HepG2 (cell line): ENCODE measurements around the gene SLIT3. TPM values are rescaled to one million over a fixed set of nuclear protein-coding genes. Genes with fewer than 3 reads are reported as not detected.
A peak's percentile ranks its signal among the peaks of the same experiment; 100 is the strongest.

ENCODE experiments used
- ATAC-seq: fragments of 200-7000 bp; cut with Tn5 transposase; 3 replicates; pipeline ENCODE4 v1.9.1; 2020; ENCODE audit warnings: mild to moderate bottlenecking, moderate library complexity
- BruUV-seq: library from RNA; stranded (reverse); fragments of 400-500 nt; replicated peaks from 2 replicates; lab custom pipeline; 2021; lab: Mats Ljungman, UMichigan
- CTCF ChIA-PET: fragments of 300-600 bp; formaldehyde crosslinking; extraction: SDS; loops from one replicate; lab custom pipeline; 2021; ENCODE audit warnings: low total read pairs, inconsistent platforms, low intra/inter-chr PET ratio; lab: Yijun Ruan, JAX
- POLR2A ChIA-PET: fragments of 350-600 bp; sonication (Branson Sonifier 250); formaldehyde crosslinking; loops from one replicate; lab custom pipeline; 2020; ENCODE audit warnings: antibody characterized with exemption, inconsistent platforms; lab: Yijun Ruan, JAX
- DNase-seq: peaks from one replicate; pipeline ENCODE4 v3.0.0-alpha.2; 2015; ENCODE audit warnings: low spot score
- FAIRE-seq: peaks from 3 replicates; lab custom pipeline; 2011; peaks lifted over from hg19 to GRCh38; lab: Jason Lieb, UNC
- H2AFZ ChIP-seq: one replicate; pipeline ENCODE4 v1.6.1; 2011; ENCODE audit warnings: low read length, inconsistent platforms
- H3K27ac ChIP-seq: fragments of 300-600 bp; 3 replicates; pipeline ENCODE4 v1.8.0; 2011; ENCODE audit warnings: mixed run types, mild to moderate bottlenecking, mixed read lengths, low read length, inconsistent platforms; ENCODE audit not compliant: insufficient read depth; ENCODE audit errors: extremely low read length
- H3K27me3 ChIP-seq, 2 experiments: fragments of 200-600 bp in 1 of 2; 2 replicates in 1 of 2; 3 replicates in 1 of 2; pipeline versions ENCODE4 v1.6.0 to v1.8.0; 2011; ENCODE audit warnings: low read length in 2 of 2, mild to moderate bottlenecking in 2 of 2, moderate library complexity in 2 of 2, inconsistent platforms in 1 of 2; ENCODE audit not compliant: insufficient read depth in 2 of 2, control insufficient read depth in 1 of 2
- H3K36me3 ChIP-seq, 2 experiments: fragments of 200-600 bp in 1 of 2; replicated peaks in 1 of 2; 2 replicates in 1 of 2; 3 replicates in 1 of 2; pipeline versions ENCODE4 v1.5.1 to v1.8.0; 2011; ENCODE audit warnings: low read length in 2 of 2, inconsistent platforms in 1 of 2; ENCODE audit not compliant: insufficient read depth in 2 of 2, control insufficient read depth in 1 of 2
- H3K4me1 ChIP-seq: 2 replicates; pipeline ENCODE4 v1.5.1; 2012; ENCODE audit warnings: low read length, inconsistent platforms; ENCODE audit not compliant: insufficient read depth
- H3K4me2 ChIP-seq: 2 replicates; pipeline ENCODE4 v1.6.0; 2011; ENCODE audit warnings: low read depth, low read length, inconsistent platforms
- H3K4me3 ChIP-seq, 3 experiments: fragments of 200-600 bp in 1 of 3; sonication (generic), shearing (Covaris generic) in 1 of 3; replicated peaks in 1 of 3; 2 replicates each; pipeline ENCODE4 v1.5.1; 2011 to 2016; ENCODE audit warnings: low read length in 3 of 3, inconsistent platforms in 2 of 3, low read depth in 2 of 3, mild to moderate bottlenecking in 2 of 3, control low read depth in 1 of 3, mixed read lengths in 1 of 3; ENCODE audit not compliant: insufficient read depth in 1 of 3
- H3K79me2 ChIP-seq: one replicate; pipeline ENCODE4 v1.6.1; 2011; ENCODE audit warnings: low read length, inconsistent platforms; ENCODE audit not compliant: insufficient read depth
- H3K9ac ChIP-seq: 2 replicates; pipeline ENCODE4 v1.6.0; 2011; ENCODE audit warnings: mild to moderate bottlenecking, low read depth, low read length, inconsistent platforms; ENCODE audit not compliant: insufficient read depth
- H3K9me3 ChIP-seq: 2 replicates; pipeline ENCODE4 v1.5.1; 2012; ENCODE audit warnings: mild to moderate bottlenecking, low read length
- H4K20me1 ChIP-seq: 2 replicates; pipeline ENCODE4 v1.6.0; 2011; ENCODE audit warnings: inconsistent platforms, mild to moderate bottlenecking, low read length, moderate library complexity; ENCODE audit not compliant: insufficient read depth
- ARHGAP35 ChIP-seq: sonication (generic); formaldehyde crosslinking; IDR thresholded peaks from 2 replicates; pipeline ENCODE4 v1.9.0; 2022; ENCODE audit warnings: mild to moderate bottlenecking, inconsistent platforms, moderate library complexity, missing genetic modification reagents, borderline replicate concordance
- CHCHD3 ChIP-seq: sonication (generic); formaldehyde crosslinking; IDR thresholded peaks from 2 replicates; pipeline ENCODE4 v1.8.0; 2022; ENCODE audit warnings: mild to moderate bottlenecking, missing genetic modification reagents, moderate library complexity
- HNF4A ChIP-seq: sonication (generic); formaldehyde crosslinking; IDR thresholded peaks from 2 replicates; pipeline ENCODE4 v1.4.0; 2020; ENCODE audit warnings: missing genetic modification reagents
- HNRNPK ChIP-seq: fragments of 200-400 bp; formaldehyde crosslinking; IDR thresholded peaks from 2 replicates; pipeline ENCODE4 v1.6.1; 2018; ENCODE audit warnings: low read length, low read depth, moderate library complexity, mild to moderate bottlenecking; ENCODE audit not compliant: poor library complexity, severe bottlenecking
- KDM1A ChIP-seq: IDR thresholded peaks from 2 replicates; pipeline ENCODE4 v1.6.1; 2016; ENCODE audit warnings: missing compliant biosample characterization
- KMT2A ChIP-seq: sonication (generic); formaldehyde crosslinking; IDR thresholded peaks from 2 replicates; pipeline ENCODE4 v1.4.0; 2020; ENCODE audit warnings: missing genetic modification reagents
- MEIS2 ChIP-seq: sonication (generic); formaldehyde crosslinking; IDR thresholded peaks from 2 replicates; pipeline ENCODE4 v1.9.0; 2021; ENCODE audit warnings: mild to moderate bottlenecking, missing genetic modification reagents
- MTF2 ChIP-seq: sonication (generic); formaldehyde crosslinking; IDR thresholded peaks from 2 replicates; pipeline ENCODE4 v1.5.0; 2020; ENCODE audit warnings: missing genetic modification reagents, borderline replicate concordance
- REL ChIP-seq: sonication (generic); formaldehyde crosslinking; conservative IDR thresholded peaks from 2 replicates; pipeline ENCODE4 v1.8.0; 2022; ENCODE audit warnings: mild to moderate bottlenecking, missing genetic modification reagents, moderate library complexity
- REXO4 ChIP-seq: sonication (generic); formaldehyde crosslinking; IDR thresholded peaks from 2 replicates; pipeline ENCODE4 v1.8.0; 2022; ENCODE audit warnings: missing genetic modification reagents, mild to moderate bottlenecking, borderline replicate concordance
- SAP130 ChIP-seq: IDR thresholded peaks from 2 replicates; pipeline ENCODE4 v1.6.1; 2016; ENCODE audit warnings: low read depth
- SMAD1 ChIP-seq: sonication (generic); formaldehyde crosslinking; IDR thresholded peaks from 2 replicates; pipeline ENCODE4 v1.4.0; 2020; ENCODE audit warnings: missing genetic modification reagents, low read depth, mild to moderate bottlenecking, borderline replicate concordance
- STAT5B ChIP-seq: sonication (generic); formaldehyde crosslinking; IDR thresholded peaks from 2 replicates; pipeline ENCODE4 v1.4.0; 2020; ENCODE audit warnings: missing genetic modification reagents
- ZNF747 ChIP-seq: sonication (generic); formaldehyde crosslinking; IDR thresholded peaks from 2 replicates; pipeline ENCODE4 v1.8.1; 2023; ENCODE audit warnings: missing genetic modification reagents, mild to moderate bottlenecking, borderline replicate concordance
- ZSCAN31 ChIP-seq: sonication (generic); formaldehyde crosslinking; IDR thresholded peaks from 2 replicates; pipeline ENCODE4 v1.5.0; 2020; ENCODE audit warnings: low read depth, mild to moderate bottlenecking, missing genetic modification reagents
- WGBS: methylation state at CpG from one replicate; pipeline ENCODE4 v1.1.6; 2017; ENCODE audit warnings: low lambda C conversion rate; 5-methylcytosine and 5-hydroxymethylcytosine counted together
- in situ Hi-C: cut with HindIII; loops from 2 replicates; pipeline ENCODE4 v1.10.0; 2017; ENCODE audit warnings: low pct_unique_long_range_greater_than_20kb; ENCODE audit not compliant: extremely low pct_ligation_motif_present
- intact Hi-C: fragments of 100-400 bp; cut with micrococcal nuclease; formaldehyde crosslinking; loops from one replicate; pipeline ENCODE4 v1.10.0; 2022; ENCODE audit not compliant: unreplicated experiment
- polyA plus RNA-seq, 8 experiments: library from polyadenylated mRNA; depleted of rRNA in 3 of 8; stranded (reverse) in 7 of 8; unstranded in 1 of 8; fragments of >200 nt; fragmentation: Illumina TruSeq in 4 of 8; extraction: Trizol in 4 of 8; gene quantifications; 2 replicates each; pipeline versions ENCODE4 v1.2.1 to v1.2.3, GENCODE V29; 2011 to 2016; ENCODE audit warnings: low read depth in 4 of 8, missing spikeins in 1 of 8, mixed read lengths in 1 of 8; ENCODE audit not compliant: insufficient read depth in 1 of 8
- total RNA-seq, 5 experiments: library from RNA; depleted of rRNA; stranded (reverse); fragments of >200 nt; fragmentation: Illumina TruSeq; extraction: Trizol; gene quantifications; 2 replicates each; pipeline ENCODE4 v1.2.3, GENCODE V29; 2016; ENCODE audit warnings: low read depth in 1 of 5
- TF ChIP-seq, protein P1 (sequence below): sonication (generic); formaldehyde crosslinking; IDR thresholded peaks from 2 replicates; pipeline ENCODE4 v1.4.0; 2020; ENCODE audit warnings: missing genetic modification reagents, borderline replicate concordance

The SLIT3 gene
- total and polyA plus RNA-seq, 2 of the 13 experiments (the other 11 are each of a cell fraction or from before 2014, with no cell fraction given) = not detected

DNA sequence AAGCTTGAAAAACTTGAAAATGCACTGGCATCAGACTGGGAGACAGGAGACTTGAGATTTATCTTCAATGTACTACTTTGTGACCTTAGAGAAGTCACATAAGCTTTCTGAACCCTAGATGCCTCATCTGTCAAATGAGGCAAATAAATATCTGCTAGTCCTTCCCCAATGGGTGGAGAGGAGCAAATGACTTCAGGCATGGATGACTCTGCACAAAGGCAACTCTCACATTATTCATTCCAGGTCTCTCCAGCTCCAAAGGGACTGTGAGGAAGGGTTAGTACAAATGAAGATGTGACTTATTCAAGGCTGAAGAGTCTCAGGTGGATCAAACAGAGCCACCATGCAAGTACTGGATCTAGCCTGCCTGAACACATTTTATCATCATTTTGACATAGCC, 228.7 kb downstream of the SLIT3 start:
- Histone ChIP-seq H2AFZ (no peak overlapping the region), H3K27ac (no peak overlapping the region), H3K9ac (no peak overlapping the region), H3K4me1 (peaks cover 13% of the 10 kb centered on the region), H3K9me3 (no peaks in the 10 kb centered on the region), H4K20me1 (no peaks in the 10 kb centered on the region), H3K27me3 (no peaks in the 10 kb centered on the region), H3K4me3 (no peak overlapping the region), H3K36me3 (no peaks in the 10 kb centered on the region), H3K79me2 (no peaks in the 10 kb centered on the region), H3K4me2 (no peak overlapping the region)
- FAIRE-seq (no peak), DNase-seq (no peak), ATAC-seq (no peak)
- in situ Hi-C loops (no loop called here), intact Hi-C loops (no loop called here)
- BruUV-seq = no TSS peak
- TF ChIP-seq ZNF747 (no peak), REXO4 (no peak), MEIS2 (CRISPR knock-in tag) (no peak), ZSCAN31 (CRISPR knock-in tag) (no peak), ARHGAP35 (no peak), MTF2 (CRISPR knock-in tag) (no peak), KMT2A (CRISPR knock-in tag) (no peak)
- CTCF ChIA-PET = no interaction called here
- POLR2A ChIA-PET = no interaction called here

DNA sequence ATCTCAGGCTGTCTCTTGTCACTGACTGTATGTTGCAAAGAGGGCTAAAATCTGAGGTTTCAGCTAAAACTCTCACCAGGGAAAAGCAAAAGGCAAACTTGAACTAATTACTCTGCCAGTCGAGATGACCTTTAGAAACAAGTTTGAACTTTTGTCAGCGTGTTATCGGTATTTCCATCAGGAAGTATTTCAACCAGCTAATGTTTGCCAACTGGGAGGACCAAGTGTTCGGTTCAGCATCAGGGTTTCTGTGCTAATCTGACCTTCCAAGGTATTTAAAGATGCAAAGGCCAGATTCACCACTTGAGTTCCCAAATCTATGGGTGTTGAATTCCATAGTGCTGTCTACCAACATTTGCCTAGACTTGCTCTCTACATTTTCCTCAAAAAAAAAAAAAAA, 230.5 kb downstream of the SLIT3 start:
- H3K79me2 ChIP-seq = no peaks in the 10 kb centered on the region
- no peak overlapping the region for H3K9ac ChIP-seq
- H2AFZ ChIP-seq = no peak overlapping the region
- no peak overlapping the region for H3K4me2 ChIP-seq
- BruUV-seq = no TSS peak
- H3K9me3 ChIP-seq = no peaks in the 10 kb centered on the region
- H3K27me3 ChIP-seq = no peaks in the 10 kb centered on the region
- FAIRE-seq (peak; percentile 18), ATAC-seq (peak; percentile 50; the same call in 2 of the 3 replicates), DNase-seq (no peak)
- intact Hi-C loops (no loop called here), in situ Hi-C loops (no loop called here)
- POLR2A ChIA-PET = no interaction called here
- no peak overlapping the region for H3K27ac ChIP-seq
- no peaks in the 10 kb centered on the region for H4K20me1 ChIP-seq
- H3K4me1 ChIP-seq = peaks cover 13% of the 10 kb centered on the region
- WGBS = 0% methylated on average over 4 of the region's 4 CpGs
- H3K36me3 ChIP-seq = no peaks in the 10 kb centered on the region
- no peak overlapping the region for H3K4me3 ChIP-seq
- CTCF ChIA-PET = no interaction called here
- TF ChIP-seq REL (CRISPR knock-in tag) (no peak), STAT5B (CRISPR knock-in tag) (no peak), SAP130 (CRISPR knock-in tag) (no peak), HNF4A (peak; percentile 16; the same call in 1 of the 2 replicates), KDM1A (CRISPR knock-in tag) (no peak), HNRNPK (no peak), REXO4 (no peak), SMAD1 (CRISPR knock-in tag) (no peak), CHCHD3 (CRISPR knock-in tag) (no peak)
- TF ChIP-seq, protein P1, sequence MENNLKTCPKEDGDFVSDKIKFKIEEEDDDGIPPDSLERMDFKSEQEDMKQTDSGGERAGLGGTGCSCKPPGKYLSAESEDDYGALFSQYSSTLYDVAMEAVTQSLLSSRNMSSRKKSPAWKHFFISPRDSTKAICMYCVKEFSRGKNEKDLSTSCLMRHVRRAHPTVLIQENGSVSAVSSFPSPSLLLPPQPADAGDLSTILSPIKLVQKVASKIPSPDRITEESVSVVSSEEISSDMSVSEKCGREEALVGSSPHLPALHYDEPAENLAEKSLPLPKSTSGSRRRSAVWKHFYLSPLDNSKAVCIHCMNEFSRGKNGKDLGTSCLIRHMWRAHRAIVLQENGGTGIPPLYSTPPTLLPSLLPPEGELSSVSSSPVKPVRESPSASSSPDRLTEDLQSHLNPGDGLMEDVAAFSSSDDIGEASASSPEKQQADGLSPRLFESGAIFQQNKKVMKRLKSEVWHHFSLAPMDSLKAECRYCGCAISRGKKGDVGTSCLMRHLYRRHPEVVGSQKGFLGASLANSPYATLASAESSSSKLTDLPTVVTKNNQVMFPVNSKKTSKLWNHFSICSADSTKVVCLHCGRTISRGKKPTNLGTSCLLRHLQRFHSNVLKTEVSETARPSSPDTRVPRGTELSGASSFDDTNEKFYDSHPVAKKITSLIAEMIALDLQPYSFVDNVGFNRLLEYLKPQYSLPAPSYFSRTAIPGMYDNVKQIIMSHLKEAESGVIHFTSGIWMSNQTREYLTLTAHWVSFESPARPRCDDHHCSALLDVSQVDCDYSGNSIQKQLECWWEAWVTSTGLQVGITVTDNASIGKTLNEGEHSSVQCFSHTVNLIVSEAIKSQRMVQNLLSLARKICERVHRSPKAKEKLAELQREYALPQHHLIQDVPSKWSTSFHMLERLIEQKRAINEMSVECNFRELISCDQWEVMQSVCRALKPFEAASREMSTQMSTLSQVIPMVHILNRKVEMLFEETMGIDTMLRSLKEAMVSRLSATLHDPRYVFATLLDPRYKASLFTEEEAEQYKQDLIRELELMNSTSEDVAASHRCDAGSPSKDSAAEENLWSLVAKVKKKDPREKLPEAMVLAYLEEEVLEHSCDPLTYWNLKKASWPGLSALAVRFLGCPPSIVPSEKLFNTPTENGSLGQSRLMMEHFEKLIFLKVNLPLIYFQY = no peak
